GM19397 (cell line): Measurements from ENCODE around the gene RSRP1.
"Not testable (repeated sequence)": the region's sequence is repeated elsewhere in the genome, so short reads cannot be mapped to it uniquely, and the experiment has no call there.

ENCODE experiments used
- ATAC-seq: cut with Tn5 transposase; IDR thresholded peaks from one replicate; pipeline ENCODE4 v1.9.1; 2021; ENCODE audit warnings: mild to moderate bottlenecking, moderate library complexity; ENCODE audit not compliant: unreplicated experiment

Gene RSRP1

GRCh38 chr1:25257196-25257595 is 9.9 kb upstream of the RSRP1 start:
- no peak for ATAC-seq

GRCh38 chr1:25256578-25256965 is 9.3 kb upstream of the RSRP1 start:
- no peak for ATAC-seq

- no peak for ATAC-seq
Observed at GRCh38 chr1:25255706-25256577, 8.7 kb upstream of the RSRP1 start.

- ATAC-seq: no peak
Observed at GRCh38 chr1:25253911-25254310, 6.7 kb upstream of the RSRP1 start.

DNA sequence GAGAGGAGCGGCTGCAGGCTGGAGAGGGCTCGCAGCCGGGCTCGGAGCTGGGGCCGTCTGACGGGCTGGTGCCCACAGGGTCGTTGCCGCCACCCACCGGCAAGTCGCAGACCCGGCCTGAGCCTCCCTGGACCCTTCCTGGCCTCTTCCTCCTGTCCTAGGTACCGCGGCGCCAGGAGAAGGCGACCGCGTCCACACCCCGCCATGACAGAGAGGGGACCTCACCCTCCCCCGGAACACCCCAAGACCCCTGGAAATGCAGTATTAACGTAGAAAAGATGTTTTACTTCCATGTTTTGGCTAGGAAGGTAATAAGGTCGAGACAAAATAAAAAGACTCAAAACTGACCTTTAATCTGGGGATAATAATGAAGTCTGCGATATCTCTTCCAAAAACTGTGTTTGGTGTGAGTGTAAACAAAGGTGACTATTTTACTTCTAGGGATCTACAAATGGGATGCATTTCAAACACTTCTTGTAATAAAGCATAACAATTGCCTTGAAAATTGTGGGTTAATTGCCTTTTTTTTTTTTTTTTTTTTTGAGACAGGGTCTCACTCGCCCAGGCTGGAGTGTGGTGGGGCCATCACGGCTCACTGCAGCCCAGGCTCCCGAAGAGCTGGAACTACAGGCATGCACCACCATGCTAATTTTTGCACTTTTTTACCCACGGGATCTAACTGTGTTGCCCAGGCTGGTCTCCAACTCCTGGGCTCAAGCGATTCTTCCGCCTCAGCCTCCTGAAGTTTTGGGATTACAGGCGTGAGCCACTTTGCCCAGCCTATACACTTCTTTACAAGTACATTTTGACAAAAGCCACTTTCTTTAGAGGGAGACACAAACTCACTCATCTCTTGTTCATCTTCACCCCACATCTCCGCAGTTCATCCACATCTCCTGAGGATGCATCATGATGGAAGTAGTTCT is 838 bp upstream of the RSRP1 start:
- peak; percentile 37 for ATAC-seq

- ATAC-seq: no peak
Observed at GRCh38 chr1:25246600-25247023, 642 bp downstream of the RSRP1 start.

GRCh38 chr1:25245809-25246599 is 1.2 kb downstream of the RSRP1 start:
- no peak for ATAC-seq

DNA sequence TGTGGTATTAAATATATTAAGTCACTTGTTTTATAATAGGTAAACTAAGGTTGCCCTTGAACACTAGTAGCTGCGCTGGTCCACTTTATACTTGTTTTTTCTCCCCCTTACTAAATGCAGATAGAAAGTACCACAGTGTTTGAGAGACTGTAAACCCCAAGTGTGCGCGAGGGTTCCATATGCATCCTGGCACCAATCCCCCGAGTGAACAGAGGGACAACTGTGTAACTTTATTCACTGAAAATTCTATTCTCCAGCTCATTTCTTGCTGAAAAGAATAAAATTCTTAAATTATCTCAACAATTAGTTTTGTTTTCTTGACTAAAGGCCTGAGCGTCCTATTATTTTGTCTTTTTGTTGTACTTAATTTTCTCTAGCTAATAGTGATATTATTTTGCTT is 1.9 kb downstream of the RSRP1 start:
- no peak for ATAC-seq

DNA sequence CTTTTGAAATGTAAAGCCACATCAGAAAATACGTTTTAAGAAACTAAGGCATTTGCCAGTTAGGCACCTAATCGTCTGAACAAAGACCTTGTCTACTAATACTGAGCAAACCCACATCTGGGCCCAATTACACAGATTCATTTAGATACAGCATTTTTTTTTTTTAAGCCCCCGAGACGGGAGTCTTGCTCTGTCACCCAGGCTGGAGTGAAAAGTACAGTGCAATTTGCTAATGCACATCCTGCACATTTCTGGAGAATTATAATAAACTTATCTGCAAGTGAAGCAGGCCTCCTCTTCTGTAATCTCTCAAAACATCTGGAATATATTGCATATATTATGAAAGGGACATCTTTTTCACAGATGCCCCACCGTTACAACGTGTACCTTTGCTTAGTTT is 3.3 kb downstream of the RSRP1 start:
- ATAC-seq: no peak

DNA sequence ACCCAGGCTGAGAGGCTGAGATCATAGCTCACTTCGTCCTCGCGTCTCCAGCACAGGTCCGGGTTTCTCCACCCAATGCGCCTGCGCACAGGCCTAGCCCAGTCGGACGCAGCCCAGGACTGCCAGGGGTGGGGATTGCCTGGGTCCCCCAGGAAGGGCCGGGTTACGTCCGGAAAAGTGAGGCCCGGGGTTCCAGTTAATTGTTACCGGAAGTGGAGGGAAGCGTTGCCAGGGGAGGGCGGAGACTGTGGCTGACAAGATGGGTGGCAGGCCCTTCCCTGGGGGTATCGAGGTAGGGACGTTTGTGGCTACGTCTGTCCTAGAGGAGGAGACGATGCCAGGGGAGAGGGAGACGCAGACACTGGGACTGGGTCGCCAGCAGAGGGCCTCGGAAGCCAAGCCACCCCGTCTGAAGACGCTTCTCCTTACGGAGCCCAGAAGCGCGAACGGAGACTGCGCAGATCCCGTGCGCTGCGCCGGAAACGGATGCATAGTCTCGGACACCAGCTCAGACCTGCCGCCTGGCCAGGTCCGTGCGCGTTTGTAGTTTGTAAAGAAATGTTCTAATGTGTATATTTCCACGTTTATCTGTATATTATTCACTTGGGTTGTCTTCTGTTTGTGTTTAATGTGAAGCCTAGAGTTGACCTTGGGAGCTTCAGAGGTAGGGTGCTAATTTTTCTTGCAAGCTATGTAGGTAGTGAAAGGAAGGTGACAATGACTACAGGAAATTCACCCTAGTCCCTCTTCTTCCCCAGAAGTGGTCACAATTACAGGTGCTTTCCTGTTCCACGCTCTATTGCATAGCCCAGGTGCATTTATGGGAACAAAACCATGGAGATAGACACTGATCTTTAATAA is 7.3 kb downstream of the RSRP1 start:
- peak; percentile 77 for ATAC-seq

GRCh38 chr1:25238046-25238445 is 9.2 kb downstream of the RSRP1 start:
- ATAC-seq: no peak

- not testable (repeated sequence) for ATAC-seq
Observed at GRCh38 chr1:25236261-25236660, 11.0 kb downstream of the RSRP1 start.

GRCh38 chr1:25235411-25235810 is 11.8 kb downstream of the RSRP1 start:
- ATAC-seq: not testable (repeated sequence)

DNA sequence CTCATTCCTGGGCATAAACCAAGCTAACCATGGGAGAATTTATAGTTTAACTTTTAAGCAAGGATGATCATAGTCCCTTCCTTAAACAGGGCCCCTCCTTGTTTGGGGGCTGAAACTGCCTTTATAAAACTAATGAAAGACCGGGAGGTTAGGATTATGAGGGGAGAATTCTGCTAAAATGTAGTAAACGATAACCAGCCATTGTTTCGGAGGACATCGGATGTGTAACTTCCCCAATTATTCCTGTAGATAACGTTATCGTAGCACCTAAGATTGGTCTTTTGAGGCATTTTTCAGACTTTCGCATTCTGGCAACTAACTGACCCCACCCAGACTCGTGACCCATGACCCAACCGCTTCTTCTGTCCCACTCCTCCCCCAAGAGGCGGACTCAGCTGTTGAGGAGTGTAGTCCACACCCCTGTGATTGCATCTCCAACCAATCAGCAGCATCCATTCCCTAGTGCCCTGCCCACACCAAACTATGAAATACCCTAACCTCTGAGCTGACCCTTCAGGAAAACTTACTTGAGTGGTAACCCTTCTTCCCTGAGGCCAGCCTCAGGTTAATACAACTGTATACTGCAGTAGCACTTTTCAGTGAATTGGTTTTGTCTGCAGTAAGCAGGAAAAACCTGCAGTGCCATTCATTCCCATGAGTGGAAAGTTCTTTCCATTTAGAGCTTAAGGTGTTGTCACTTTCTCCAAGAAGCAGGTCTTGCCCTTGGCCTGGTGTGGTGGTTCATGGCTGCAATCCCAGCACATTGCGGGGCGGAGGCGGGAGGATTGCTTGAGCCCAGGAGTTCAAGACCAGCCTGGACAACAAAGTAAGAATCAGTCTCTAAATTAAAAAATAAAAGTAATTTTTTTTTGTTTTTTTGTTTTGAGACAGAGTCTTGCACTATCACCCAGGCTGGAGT is 14.1 kb downstream of the RSRP1 start:
- ATAC-seq: peak; percentile 39

GRCh38 chr1:25232027-25232865 is 15.0 kb downstream of the RSRP1 start, which contains the start of gene SYF2:
Gene SYF2 (minus strand): TSS chr1:25232502. CDS start chr1:25232467, 35 bp downstream.
- peak; percentile 77 for ATAC-seq

GRCh38 chr1:25223471-25223870 is 23.8 kb downstream of the RSRP1 start:
- no peak for ATAC-seq

- no peak for ATAC-seq
Observed at GRCh38 chr1:25222606-25223005, 24.6 kb downstream of the RSRP1 start.

- no peak for ATAC-seq
Observed at GRCh38 chr1:25220666-25221065, 26.6 kb downstream of the RSRP1 start.
